ENCODE data around the gene STK11IP.

STK11IP gene

DNA sequence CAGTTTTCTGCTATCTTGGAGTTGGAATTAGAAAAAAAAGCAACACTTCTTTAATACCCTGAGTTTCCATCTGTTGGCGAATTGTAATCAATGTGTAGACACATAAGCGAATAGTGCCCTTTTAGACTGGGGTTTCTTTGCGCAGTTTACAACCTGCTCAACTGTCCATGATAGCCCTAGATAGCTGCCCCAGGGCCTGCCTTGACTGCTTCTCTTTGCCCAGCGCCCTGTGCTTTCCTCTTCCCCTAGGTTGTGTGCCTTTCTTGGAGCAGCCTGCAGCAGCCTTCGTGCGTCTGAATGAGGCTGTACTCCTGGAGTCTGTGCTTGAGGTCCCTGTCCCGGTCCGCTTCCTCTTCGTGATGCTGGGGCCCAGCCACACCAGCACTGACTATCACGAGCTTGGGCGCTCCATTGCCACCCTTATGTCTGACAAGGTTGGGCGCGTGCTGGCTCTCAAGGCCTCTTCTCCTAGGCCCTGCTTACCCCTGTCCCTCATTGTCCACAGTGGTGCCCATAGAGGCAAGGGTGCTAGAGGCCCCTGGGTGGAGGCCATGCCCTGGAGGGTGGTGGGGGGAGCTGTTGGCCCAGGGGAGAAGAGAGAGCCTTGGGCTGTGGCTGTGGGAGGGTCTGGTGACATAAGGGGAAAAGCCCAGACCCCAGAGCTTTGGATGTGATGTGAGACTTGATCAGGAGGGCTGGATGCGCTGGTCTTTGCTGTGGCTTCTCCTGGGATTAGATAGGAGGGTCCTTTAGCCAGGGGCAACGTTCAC lies 36.7 kb downstream of the STK11IP start:
- TF ChIP-seq GATA2 (IDR thresholded peaks at IDR 0.05; ENCODE audit: low read depth, low read length) (no peak), GATA3 (IDR thresholded peaks at IDR 0.05; ENCODE audit: low read depth, low read length) (no peak)

DNA sequence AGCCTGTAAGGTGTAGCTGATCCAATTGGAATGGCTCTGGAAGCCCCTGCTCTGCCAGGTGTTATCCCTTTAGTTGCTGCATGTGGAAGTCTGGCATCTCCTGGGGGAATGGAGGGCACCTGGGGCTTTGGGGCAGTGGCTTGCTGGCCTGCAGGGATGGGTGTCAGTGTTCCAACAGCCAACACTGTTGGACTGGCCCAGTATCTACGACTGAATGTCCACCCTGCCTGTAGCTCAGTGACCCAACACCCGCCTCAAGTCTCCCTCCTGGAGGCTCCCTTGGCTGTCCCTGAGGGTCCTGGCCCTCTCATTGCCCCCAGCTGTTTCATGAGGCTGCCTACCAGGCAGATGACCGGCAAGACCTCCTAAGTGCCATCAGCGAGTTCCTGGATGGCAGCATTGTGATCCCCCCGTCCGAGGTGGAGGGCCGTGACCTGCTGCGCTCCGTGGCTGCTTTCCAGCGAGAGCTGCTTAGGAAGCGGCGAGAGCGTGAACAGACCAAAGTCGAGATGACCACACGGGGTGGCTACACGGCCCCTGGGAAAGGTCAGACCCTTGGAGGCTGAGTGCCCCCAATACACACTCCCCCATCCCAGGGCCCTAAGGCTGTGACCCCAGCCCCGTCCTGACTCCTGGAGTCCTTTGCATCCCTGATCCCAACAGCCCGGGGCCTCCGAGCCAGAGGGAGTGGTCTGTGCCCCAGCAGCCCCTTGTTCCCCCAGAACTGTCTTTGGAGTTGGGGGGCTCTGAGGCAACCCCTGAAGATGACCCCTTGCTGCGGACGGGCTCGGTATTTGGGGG lies 37.5 kb downstream of the STK11IP start:
- TF ChIP-seq GATA3 (IDR thresholded peaks at IDR 0.05; ENCODE audit: low read depth, low read length): no peak

DNA sequence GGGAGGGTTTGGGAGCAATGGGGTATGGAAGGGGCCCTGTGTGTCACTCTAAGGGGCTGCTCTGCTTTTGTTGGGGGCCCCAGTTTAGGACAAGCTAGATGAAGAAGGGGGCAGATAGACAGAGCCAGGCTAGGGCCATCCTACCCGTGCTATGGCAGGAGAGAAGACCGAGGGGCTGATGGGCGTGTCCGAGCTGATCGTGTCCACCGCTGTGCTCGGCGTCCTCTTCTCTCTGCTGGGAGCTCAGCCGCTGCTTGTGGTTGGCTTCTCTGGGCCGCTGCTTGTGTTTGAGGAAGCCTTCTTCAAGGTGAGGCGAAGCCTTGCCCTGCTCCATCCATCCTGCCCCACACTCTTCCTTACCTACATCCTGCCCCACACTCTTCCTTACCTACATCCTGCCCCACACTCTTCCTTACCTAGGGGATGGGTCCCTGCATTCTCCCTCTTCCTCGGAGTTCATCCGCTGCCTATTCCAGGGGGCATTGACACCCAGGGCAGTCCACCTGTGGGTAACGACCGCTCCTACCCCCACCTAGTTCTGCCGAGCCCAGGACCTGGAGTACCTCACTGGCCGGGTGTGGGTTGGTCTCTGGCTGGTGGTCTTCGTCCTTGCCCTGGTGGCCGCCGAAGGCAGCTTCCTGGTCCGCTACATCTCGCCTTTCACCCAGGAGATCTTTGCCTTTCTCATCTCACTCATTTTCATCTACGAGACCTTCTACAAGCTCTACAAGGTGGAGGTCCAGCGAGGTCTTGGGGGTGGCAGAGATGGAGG lies 38.7 kb downstream of the STK11IP start:
- TF ChIP-seq GATA2 (IDR thresholded peaks at IDR 0.05; ENCODE audit: low read depth, low read length) (no peak), GATA3 (IDR thresholded peaks at IDR 0.05; ENCODE audit: low read depth, low read length) (no peak)

DNA sequence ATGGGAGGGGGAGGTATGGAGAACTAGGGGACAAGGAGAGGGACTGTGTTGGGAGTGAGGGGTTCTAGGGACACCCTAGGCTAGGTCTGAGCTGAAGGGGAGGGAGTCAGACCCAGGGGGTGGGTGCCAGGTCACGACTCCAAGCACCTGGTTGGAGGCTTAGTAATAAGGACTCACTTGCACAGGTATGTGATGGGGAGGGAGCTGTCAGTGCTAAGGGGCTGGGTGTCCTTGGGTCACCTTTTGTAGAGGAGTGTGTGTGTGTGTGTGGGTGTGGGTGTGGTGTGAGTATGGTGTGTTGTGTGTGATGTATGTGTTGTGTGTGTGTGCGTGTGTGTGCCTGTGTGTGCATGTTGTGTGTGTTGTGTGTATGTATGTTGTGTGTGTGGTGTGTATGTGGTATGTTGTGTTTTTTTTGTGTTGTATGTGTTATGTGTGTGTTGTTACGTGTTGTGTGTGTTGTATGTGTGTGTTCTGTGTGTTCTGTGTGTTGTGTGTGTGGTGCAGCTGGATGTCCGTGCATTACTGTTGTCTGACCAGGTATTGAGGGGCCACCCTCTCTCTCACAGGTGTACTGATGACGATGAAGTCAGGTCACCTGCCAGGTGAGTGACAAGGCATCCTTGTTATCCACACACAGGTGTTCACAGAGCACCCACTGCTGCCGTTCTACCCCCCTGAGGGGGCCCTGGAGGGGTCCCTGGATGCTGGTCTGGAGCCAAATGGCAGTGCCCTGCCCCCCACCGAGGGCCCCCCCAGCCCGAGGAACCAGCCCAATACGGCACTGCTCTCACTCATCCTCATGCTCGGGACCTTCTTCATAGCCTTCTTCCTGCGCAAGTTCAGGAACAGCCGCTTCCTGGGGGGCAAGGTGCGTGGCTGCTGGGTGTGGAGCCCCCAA lies 39.5 kb downstream of the STK11IP start:
- TF ChIP-seq GATA3 (IDR thresholded peaks at IDR 0.05; ENCODE audit: low read depth, low read length) (no peak), GATA2 (IDR thresholded peaks at IDR 0.05; ENCODE audit: low read depth, low read length) (no peak)

DNA sequence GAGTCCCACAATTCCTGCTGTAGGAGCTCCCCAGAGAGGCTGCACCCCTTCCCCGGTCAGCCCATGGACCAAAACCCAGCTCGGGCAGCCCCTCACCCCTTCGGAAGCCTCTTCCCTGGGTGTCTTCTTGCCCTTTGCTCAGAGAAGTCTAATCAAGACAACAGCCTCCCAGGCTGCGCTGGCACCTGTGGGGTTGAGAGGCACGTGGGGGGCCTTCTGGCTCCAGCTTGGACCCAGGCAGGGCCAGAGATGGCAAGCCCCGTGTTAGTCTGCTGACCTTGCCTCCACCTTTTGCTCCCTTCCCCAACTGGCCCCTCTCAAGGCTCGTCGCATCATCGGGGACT lies 40.2 kb downstream of the STK11IP start:
- TF ChIP-seq GATA3 (IDR thresholded peaks at IDR 0.05; ENCODE audit: low read depth, low read length) (no peak), GATA2 (IDR thresholded peaks at IDR 0.05; ENCODE audit: low read depth, low read length) (no peak)

DNA sequence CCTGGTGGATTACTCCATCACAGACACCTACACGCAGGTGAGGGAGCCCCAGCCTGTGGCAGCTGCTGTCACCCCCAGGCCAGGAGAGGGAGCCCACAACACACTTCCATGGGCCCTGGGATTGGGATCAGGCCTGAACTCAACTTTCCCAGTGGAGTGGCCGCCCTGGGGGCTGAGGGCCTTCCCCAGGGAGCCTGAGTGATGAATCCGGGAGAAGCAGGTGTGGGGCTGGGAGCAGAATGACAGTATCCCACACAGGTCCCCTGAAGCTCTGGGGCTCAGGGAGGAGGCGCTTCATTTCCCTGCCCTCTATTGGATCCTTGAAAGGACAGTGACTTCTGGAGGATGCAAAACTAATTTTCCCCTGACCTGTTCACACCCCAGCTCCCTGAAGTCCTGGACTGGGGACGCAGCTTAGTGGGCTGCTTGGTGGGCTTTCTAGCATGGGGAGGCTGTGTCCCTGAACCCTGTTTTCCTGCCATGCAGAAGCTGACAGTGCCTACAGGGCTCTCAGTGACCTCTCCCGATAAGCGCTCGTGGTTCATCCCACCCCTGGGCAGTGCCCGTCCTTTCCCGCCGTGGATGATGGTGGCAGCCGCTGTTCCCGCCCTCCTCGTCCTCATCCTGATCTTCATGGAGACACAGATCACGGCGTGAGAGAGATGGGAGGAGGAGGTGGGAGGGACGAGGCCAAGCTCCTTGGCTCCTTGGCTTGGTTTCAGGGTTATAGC lies 40.7 kb downstream of the STK11IP start:
- TF ChIP-seq GATA2 (IDR thresholded peaks at IDR 0.05; ENCODE audit: low read depth, low read length) (no peak), GATA3 (IDR thresholded peaks at IDR 0.05; ENCODE audit: low read depth, low read length) (no peak)

DNA sequence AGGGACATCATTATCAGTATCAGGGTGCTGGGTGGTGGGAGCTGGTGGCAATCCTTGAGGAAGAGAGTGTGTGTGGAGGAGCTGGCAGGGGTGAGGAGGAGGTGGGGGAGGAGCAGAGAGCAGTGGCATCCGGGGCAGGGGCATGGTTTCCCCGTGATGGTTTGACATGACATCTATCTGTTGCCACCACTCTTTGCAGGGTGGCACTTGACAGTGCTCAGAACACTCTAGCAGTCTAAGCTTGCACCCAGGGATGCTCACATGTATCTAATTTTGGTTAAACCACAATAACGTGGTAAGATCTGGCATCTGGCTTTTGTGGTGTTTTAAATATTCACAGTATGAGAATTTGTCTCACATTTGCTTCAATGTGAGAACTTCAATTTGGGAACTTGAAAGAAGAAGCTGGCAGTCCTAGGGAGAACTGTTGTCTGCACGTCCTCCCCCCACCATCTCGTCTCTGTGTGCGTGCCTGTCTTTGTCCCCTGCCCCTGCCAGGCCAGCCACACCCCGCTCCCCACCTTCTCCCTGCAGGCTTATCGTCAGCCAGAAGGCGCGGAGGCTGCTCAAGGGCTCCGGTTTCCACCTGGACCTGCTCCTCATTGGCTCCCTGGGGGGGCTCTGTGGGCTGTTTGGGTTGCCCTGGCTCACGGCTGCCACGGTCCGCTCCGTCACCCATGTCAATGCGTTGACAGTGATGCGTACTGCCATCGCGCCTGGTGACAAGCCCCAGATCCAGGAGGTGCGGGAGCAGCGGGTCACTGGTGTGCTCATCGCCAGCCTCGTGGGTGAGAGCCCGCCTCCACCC lies 41.5 kb downstream of the STK11IP start:
- TF ChIP-seq GATA3 (IDR thresholded peaks at IDR 0.05; ENCODE audit: low read depth, low read length): no peak
- TF ChIP-seq GATA2 (IDR thresholded peaks at IDR 0.05; ENCODE audit: low read depth, low read length): no peak

DNA sequence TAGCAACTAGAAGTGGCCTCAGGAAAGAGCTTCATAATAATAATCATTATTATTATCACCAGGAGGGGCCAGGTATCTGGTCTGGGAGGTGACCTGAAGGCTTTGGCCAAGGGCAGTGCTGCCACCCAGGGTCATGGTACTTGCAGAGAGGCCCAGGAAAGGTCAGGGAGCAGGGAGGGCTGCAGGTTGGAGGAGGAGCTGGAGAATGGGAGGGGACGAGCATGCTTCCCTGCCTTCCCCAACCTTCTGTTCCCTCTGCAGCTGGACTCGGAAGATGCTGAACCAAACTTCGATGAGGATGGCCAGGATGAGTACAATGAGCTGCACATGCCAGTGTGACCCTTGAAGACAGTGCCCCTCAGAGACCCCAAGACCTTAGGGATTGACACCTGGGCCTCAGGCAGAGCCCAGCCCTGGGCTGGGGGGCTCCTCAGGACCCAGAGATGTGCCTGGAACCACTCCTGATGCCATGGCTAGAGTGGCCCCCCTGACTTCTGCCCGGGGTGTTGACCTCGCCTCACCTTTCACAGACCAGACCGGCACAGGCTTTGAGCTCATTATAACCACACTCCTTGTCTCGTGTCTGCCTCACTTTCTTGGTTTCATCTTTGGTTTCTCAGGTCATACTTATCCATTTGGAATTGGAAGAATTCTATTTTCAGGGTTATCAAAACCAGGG lies 43.9 kb downstream of the STK11IP start:
- no peak for TF ChIP-seq GATA2 (IDR thresholded peaks at IDR 0.05; ENCODE audit: low read depth, low read length)
- no peak for TF ChIP-seq GATA3 (IDR thresholded peaks at IDR 0.05; ENCODE audit: low read depth, low read length)

DNA sequence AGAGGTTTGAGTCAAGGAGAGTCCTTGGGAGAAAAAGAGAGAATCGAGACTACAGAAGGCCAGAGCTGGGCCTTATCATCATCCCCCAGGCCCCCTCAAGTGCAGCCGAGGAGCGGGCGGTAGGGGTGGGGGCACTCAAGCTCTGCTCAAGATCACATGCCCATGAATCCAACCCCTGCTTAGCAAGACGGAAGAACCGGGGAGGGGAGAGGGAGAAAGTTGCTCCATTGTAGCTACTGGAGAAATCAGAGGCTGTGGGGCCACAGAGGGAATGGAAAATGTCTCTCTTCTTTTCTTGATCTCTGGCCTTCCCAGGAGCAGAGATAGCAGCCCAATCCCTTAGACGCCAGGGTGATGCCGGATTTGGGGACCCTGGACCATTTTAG lies 44.4 kb downstream of the STK11IP start:
- TF ChIP-seq GATA2 (IDR thresholded peaks at IDR 0.05; ENCODE audit: low read depth, low read length) (no peak), GATA3 (IDR thresholded peaks at IDR 0.05; ENCODE audit: low read depth, low read length) (no peak)

DNA sequence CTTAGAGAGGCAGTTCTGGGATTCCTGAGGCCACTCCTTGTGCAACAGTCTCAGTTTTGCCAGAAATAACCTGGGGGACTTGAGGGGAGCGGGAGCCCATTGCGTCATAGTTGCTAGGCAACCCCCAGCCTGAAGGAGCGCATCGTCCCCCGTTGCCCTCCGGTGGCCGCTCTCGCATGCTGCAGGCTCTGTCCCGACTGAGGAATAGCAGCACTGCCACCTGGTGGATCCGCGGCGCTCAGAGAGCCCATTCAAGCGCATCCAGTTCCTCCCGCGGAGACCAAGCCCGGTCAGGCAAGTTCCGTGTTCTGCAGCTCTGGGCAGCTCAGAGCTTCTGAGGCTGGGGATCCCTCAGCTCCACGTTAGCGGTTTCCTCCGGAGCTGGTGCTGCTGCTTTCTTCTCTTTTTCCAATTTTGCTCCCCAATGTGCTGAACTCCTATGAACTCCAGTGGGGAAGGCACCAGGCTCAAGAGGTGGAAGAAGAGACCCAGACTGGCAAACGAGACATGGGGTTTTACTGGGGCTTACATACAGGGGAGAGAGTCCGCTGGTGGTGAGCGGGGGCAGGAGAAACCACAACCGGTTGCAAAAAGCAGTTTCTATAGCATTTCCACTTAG lies 44.9 kb downstream of the STK11IP start:
- no peak for TF ChIP-seq GATA3 (IDR thresholded peaks at IDR 0.05; ENCODE audit: low read depth, low read length)
- no peak for TF ChIP-seq GATA2 (IDR thresholded peaks at IDR 0.05; ENCODE audit: low read depth, low read length)

DNA sequence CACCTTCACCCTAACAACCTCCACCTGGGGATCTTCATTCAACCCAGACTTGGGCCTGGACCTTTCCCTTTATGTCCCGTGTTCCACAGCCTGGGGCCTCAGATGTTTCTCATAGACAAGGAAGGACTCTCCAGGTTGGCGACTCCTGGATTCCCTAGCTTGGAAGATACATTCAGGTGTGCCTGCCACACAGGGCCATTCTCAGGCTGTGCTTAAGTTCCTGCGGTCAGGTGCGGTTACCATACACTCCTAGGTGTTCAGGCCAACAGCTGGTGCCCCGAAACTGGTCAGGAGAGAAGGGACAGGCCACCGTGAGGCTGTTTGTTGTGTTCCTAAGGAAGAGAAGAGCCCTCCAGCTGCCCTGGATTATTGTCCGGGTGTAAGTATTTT lies 45.4 kb downstream of the STK11IP start:
- TF ChIP-seq GATA2 (IDR thresholded peaks at IDR 0.05; ENCODE audit: low read depth, low read length) (no peak), GATA3 (IDR thresholded peaks at IDR 0.05; ENCODE audit: low read depth, low read length) (no peak)
